HG02981 (cell line): ENCODE measurements around the gene MED31.
"Not testable (repeated sequence)": the region's sequence is repeated elsewhere in the genome, so short reads cannot be mapped to it uniquely, and the experiment has no call there.

Experiments used
- ATAC-seq: cut with Tn5 transposase; IDR thresholded peaks from one replicate; pipeline ENCODE4 v1.9.1; 2021; ENCODE audit warnings: mild to moderate bottlenecking, moderate library complexity; ENCODE audit not compliant: unreplicated experiment

The MED31 gene

GRCh38 chr17:6632530-6632929 is 18.9 kb downstream of the MED31 start:
- ATAC-seq: no peak

GRCh38 chr17:6630390-6630789 is 21.0 kb downstream of the MED31 start:
- no peak for ATAC-seq

GRCh38 chr17:6627019-6627418 is 24.4 kb downstream of the MED31 start:
- ATAC-seq: no peak

GRCh38 chr17:6626616-6627015 is 24.8 kb downstream of the MED31 start:
- no peak for ATAC-seq

DNA sequence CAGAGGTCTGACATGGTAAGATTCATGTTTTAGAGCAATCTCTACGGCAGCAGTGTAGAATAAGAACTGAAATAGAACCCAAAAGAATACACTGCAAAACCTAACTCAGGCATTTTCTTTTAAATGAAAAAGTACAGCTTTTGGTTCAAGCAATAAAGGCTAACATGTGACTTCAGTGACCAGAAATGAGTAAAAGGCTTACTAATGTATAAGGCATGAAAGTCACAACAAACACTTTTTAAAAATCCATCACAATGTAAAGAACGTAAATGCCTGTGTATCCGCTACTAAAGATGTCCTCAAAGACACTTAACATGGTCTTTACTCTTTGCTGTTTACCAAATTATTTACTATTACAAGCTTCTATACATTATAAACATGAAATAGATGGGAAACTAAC is 27.5 kb downstream of the MED31 start:
- no peak for ATAC-seq

DNA sequence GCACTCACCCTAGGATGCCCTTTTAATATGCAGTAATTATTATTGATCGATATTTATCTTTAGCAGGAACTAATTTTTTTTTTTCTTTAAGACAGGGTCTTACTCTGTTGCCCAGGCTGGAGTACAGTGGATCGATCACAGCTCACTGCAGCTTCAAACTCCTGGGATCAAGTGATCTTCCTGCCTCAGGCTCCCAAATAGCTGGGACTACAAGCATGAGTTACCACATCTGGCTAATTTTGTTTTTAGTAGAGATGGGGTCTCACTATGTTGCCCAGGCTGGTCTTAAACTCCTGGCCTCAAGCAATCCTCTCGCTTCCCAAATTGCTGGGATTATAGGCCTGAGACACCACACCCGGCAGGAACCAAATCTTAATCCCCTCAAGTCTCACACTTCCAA is 40.2 kb downstream of the MED31 start:
- ATAC-seq: no peak

DNA sequence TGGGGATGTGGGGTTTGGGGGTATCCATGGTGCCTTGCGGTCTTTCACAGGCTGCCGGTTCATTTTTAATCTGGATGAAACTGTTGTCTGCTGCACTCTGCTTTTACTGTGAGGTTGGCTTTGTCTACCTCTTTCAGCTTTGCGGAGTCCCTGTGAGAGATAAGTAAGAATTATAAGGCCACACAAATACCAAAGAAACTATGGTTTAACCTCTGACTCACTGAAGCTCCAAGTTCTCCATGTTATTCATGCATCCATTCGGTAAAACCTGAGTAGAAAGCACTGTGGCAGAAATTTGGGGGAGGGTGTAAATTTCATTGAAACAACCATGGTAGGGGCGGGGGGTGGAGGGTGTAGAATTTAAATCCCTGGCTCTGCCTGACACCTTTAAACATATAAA is 41.4 kb downstream of the MED31 start:
- no peak for ATAC-seq

- ATAC-seq: no peak
Measured at GRCh38 chr17:6608321-6608720, 43.1 kb downstream of the MED31 start.

- no peak for ATAC-seq
Measured at GRCh38 chr17:6605142-6605541, 46.3 kb downstream of the MED31 start.

DNA sequence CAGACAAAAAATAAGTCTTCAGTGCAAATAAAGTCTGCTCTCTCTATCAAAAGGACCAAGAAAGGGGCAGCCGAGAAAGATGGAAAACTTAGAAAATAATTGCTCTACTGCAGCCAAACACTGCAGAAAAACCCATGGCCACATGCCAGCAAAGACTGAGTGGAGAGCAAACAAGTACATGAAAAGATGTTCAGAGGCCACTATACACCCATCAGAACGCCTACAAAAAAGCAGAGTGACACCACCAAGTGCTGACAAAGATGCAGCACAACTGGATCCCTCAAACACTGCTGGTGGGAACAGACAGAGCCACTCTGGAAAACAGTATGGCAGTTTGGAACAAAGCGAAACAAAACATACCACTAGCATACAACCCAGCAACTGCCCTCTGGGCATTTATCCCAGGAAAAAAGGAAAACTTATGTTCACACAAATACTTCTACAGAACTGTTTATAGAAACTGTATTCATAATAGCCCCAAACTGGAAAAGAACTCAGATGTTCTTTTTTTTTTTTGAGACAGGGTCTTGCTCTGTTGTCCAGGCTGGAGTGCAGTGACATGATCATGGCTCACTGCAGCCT is 47.6 kb downstream of the MED31 start:
- no peak for ATAC-seq

- no peak for ATAC-seq
Measured at GRCh38 chr17:6602141-6602540, 49.3 kb downstream of the MED31 start.

DNA sequence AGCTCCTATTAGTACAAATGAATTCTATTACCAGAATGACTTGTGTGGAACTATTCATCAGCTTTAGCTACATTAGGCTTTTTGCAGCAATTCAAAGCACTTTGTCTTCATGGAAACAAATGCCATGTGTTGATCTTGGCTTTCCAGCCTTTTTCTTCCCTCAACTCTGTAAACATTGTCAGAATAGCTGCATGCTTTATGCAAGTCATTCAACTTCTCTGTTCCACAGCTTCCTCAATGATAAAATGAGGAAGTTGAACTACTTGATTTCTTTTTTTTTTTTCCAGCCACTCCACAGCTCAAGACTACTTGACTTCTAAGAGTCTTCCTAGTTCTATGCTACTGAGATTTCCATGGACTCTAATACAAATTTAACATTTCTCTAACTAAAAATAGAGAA is 52.0 kb downstream of the MED31 start:
- no peak for ATAC-seq

- ATAC-seq: no peak
Measured at GRCh38 chr17:6597727-6598126, 53.7 kb downstream of the MED31 start.

DNA sequence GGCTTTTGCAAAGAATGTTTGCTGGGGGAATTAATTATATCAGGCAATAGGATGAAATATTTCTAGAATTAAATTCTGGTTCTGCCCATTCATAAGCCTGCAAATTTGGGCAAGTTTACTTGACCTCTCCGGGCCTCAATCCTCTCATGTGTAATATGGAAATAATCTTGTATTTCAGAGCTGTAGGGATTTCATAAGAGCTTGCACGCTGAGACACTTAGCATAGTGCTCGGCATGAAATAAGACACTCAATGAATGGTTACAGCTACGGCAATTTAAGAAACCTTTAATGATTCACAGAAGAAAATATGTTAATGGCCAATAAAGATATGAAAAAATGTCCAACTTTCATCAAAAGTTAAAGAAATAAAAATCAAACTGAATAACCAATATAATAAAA is 54.5 kb downstream of the MED31 start:
- ATAC-seq: no peak

- no peak for ATAC-seq
Measured at GRCh38 chr17:6596511-6596910, 54.9 kb downstream of the MED31 start.

GRCh38 chr17:6596081-6596480 is 55.3 kb downstream of the MED31 start:
- no peak for ATAC-seq

- not testable (repeated sequence) for ATAC-seq
Measured at GRCh38 chr17:6593371-6593770, 58.0 kb downstream of the MED31 start.
